ENCODE data around the gene EHBP1L1.

GRCh38 chr11:65592858-65593517, 17.1 kb downstream of the EHBP1L1 start:
- TF ChIP-seq CTCF (IDR thresholded peaks at IDR 0.05), result no peak
- no peak for TF ChIP-seq POLR2A (IDR thresholded peaks at IDR 0.05)
- TF ChIP-seq EP300 (IDR thresholded peaks at IDR 0.05), result no peak

All from tibial nerve (tissue), 4 donors.